GM12878 (cell line): Measurements from ENCODE around the gene SERTAD2. TPM values are rescaled to one million over a fixed set of nuclear protein-coding genes. Genes with fewer than 3 reads are reported as not detected.

ENCODE experiments used
- ATAC-seq: fragments of 200-7000 bp; cut with Tn5 transposase; 3 replicates; pipeline ENCODE4 v1.9.1; 2020; ENCODE audit warnings: mild to moderate bottlenecking, moderate library complexity
- BruUV-seq: library from RNA; stranded (reverse); fragments of 400-500 nt; replicated peaks from 2 replicates; lab custom pipeline; 2021; lab: Mats Ljungman, UMichigan
- CTCF ChIA-PET: fragments of 300-600 bp; sonication (Branson Sonifier 250); formaldehyde crosslinking; extraction: SDS; loops from one replicate; lab custom pipeline; 2021; ENCODE audit warnings: inconsistent platforms; lab: Yijun Ruan, JAX
- POLR2A ChIA-PET: fragments of 350-600 bp; formaldehyde crosslinking; extraction: SDS; loops from one replicate; lab custom pipeline; 2021; ENCODE audit warnings: inconsistent platforms; lab: Charles Lee
- RAD21 ChIA-PET: fragments of 300-600 bp; sonication (Branson Sonifier 250); formaldehyde crosslinking; loops from one replicate; lab custom pipeline; 2023; ENCODE audit warnings: antibody characterized with exemption; ENCODE audit not compliant: unreplicated experiment; lab: Charles Lee
- SMC1A ChIA-PET: fragments of 300-600 bp; sonication (Branson Sonifier 250); formaldehyde crosslinking; loops from one replicate; lab custom pipeline; 2023; ENCODE audit not compliant: unreplicated experiment, uncharacterized antibody; lab: Charles Lee
- DNase-seq: peaks from one replicate; pipeline ENCODE4 v3.0.0-alpha.2; 2011; ENCODE audit warnings: low read depth, low spot score
- FAIRE-seq: peaks from 3 replicates; lab custom pipeline; 2011; peaks lifted over from hg19 to GRCh38; lab: Jason Lieb, UNC
- H2AFZ ChIP-seq: 2 replicates; pipeline ENCODE4 v1.6.0; 2011; ENCODE audit warnings: low read depth, low read length, control low read depth; ENCODE audit not compliant: control insufficient read depth
- H3K27ac ChIP-seq: 2 replicates; pipeline ENCODE4 v1.5.1; 2011; ENCODE audit warnings: control low read depth; ENCODE audit not compliant: control insufficient read depth, insufficient read depth
- H3K27me3 ChIP-seq, 2 experiments: replicated peaks in 1 of 2; 2 replicates each; pipeline versions ENCODE4 v1.6.0 to v1.6.1; 2011; ENCODE audit warnings: low read length in 1 of 2; ENCODE audit not compliant: control insufficient read depth in 2 of 2, insufficient read depth in 2 of 2
- H3K36me3 ChIP-seq, 2 experiments: 2 replicates each; pipeline ENCODE4 v1.5.1; 2011; ENCODE audit warnings: low read length in 1 of 2; ENCODE audit not compliant: control insufficient read depth in 2 of 2, insufficient read depth in 2 of 2
- H3K4me1 ChIP-seq: 2 replicates; pipeline ENCODE4 v1.6.1; 2011; ENCODE audit warnings: mild to moderate bottlenecking, low read length, moderate library complexity, mixed read lengths; ENCODE audit not compliant: control insufficient read depth, insufficient read depth
- H3K4me2 ChIP-seq: 2 replicates; pipeline ENCODE4 v1.6.0; 2011; ENCODE audit warnings: control low read depth; ENCODE audit not compliant: control insufficient read depth, insufficient read depth
- H3K4me3 ChIP-seq: fragments of 200-600 bp; sonication (generic); 2 replicates; pipeline ENCODE4 v1.5.1; 2016
- H3K79me2 ChIP-seq: 2 replicates; pipeline ENCODE4 v1.6.0; 2011; ENCODE audit warnings: low read length; ENCODE audit not compliant: control insufficient read depth, insufficient read depth
- H3K9ac ChIP-seq: 2 replicates; pipeline ENCODE4 v1.8.0; 2011; ENCODE audit warnings: low read length, control low read depth, mixed read lengths; ENCODE audit not compliant: control insufficient read depth, insufficient read depth
- H3K9me3 ChIP-seq: replicated peaks from 3 replicates; pipeline ENCODE4 v1.5.1; 2011; ENCODE audit warnings: mild to moderate bottlenecking, low read length; ENCODE audit not compliant: control insufficient read depth, insufficient read depth
- H4K20me1 ChIP-seq: 2 replicates; pipeline ENCODE4 v1.6.0; 2011; ENCODE audit not compliant: control insufficient read depth, insufficient read depth
- ATF2 ChIP-seq: IDR thresholded peaks from 2 replicates; pipeline ENCODE4 v1.6.1; 2012; ENCODE audit warnings: low read length, inconsistent platforms
- CEBPB ChIP-seq, 2 experiments: fragments of 150-350 bp in 1 of 2; IDR thresholded peaks; 2 replicates each; pipeline ENCODE4 v1.6.1; 2012 to 2014; ENCODE audit warnings: low read depth in 2 of 2, low read length in 2 of 2, borderline replicate concordance in 1 of 2, inconsistent platforms in 1 of 2
- HDGF ChIP-seq: fragments of 450-650 bp; IDR thresholded peaks from 2 replicates; pipeline ENCODE4 v1.6.1; 2016; ENCODE audit warnings: antibody characterized with exemption
- MYB ChIP-seq: fragments of 150-350 bp; IDR thresholded peaks from 2 replicates; pipeline ENCODE4 v1.6.1; 2014; ENCODE audit warnings: mild to moderate bottlenecking, low read depth, low read length, borderline replicate concordance
- PKNOX1 ChIP-seq: fragments of 450-650 bp; IDR thresholded peaks from 2 replicates; pipeline ENCODE4 v1.6.1; 2016; ENCODE audit warnings: mild to moderate bottlenecking
- SP1 ChIP-seq: IDR thresholded peaks from one replicate; pipeline ENCODE4 v1.6.1; 2011; ENCODE audit warnings: low read depth, low read length
- WGBS: methylation state at CpG from one replicate; pipeline ENCODE4 v1.1.6; 2016; ENCODE audit warnings: low lambda C conversion rate; ENCODE audit not compliant: insufficient replicate concordance, insufficient coverage; ENCODE audit errors: missing lambda C conversion rate; 5-methylcytosine and 5-hydroxymethylcytosine counted together
- in situ Hi-C: fragments of 300-500 bp; cut with MboI; formaldehyde crosslinking; loops from 9 replicates; pipeline ENCODE4 v1.14.3; 2018; ENCODE audit warnings: mixed read lengths
- intact Hi-C: fragments of 100-400 bp; cut with micrococcal nuclease; formaldehyde crosslinking; loops from one replicate; pipeline ENCODE4 v1.14.2; 2022; ENCODE audit not compliant: unreplicated experiment
- polyA plus RNA-seq, 11 experiments: library from polyadenylated mRNA; depleted of rRNA in 4 of 11; unstranded in 6 of 11; stranded (reverse) in 5 of 11; fragments of >200 nt; fragmentation: Nextera tagmentation in 4 of 11; fragmentation: Illumina TruSeq in 1 of 11; extraction: Ambion mirVana in 4 of 11; extraction: Trizol in 1 of 11; gene quantifications; 1 replicate in 1 of 11; 2 replicates in 10 of 11; pipeline versions ENCODE4 v1.2.1 to v1.2.3, GENCODE V29; 2011 to 2016; ENCODE audit warnings: inconsistent platforms in 2 of 11, missing spikeins in 2 of 11, low read depth in 1 of 11
- total RNA-seq, 4 experiments: library from RNA; depleted of rRNA in 3 of 4; stranded (reverse); fragments of >200 nt in 3 of 4; fragmentation: Illumina TruSeq in 1 of 4; extraction: Trizol in 1 of 4; gene quantifications; 2 replicates each; pipeline versions ENCODE4 v1.2.1 to v1.2.3, GENCODE V29; 2013 to 2021

SERTAD2 gene
- total and polyA plus RNA-seq, 10 of the 15 experiments (the other 5 are each of a cell fraction or from before 2014, with no cell fraction given), result 7.9 to 28.7 (median 20.1) TPM

- Histone ChIP-seq H3K4me2 (peak overlapping the region; percentile 98), H3K4me1 (peaks cover 78% of the 10 kb centered on the region), H3K27ac (peak overlapping the region; percentile 95), H3K79me2 (peaks cover 97% of the 10 kb centered on the region), H3K9me3 (no peaks in the 10 kb centered on the region), H3K9ac (peak overlapping the region; percentile 67), H3K4me3 (peak overlapping the region; percentile 56; the same call in 1 of the 2 replicates), H3K27me3 (no peaks in the 10 kb centered on the region), H2AFZ (no peak overlapping the region), H3K36me3 (peaks cover 21% of the 10 kb centered on the region in 2 experiments), H4K20me1 (no peaks in the 10 kb centered on the region)
- ChIA-PET CTCF (interaction anchor here (0.9 to 3.1 kb wide), 12 partner anchors 8 to 308 kb away, joined by 3 to 18 read pairs (median 4); partner anchors contain the start of gene AFTPH), SMC1A (interaction anchor here (0.9 to 33.0 kb wide), 7 partner anchors 10 to 100 kb away, joined by 3 to 945 read pairs (median 18); partner anchors contain the start of gene SERTAD2), RAD21 (interaction anchor here (0.9 to 4.8 kb wide), 6 partner anchors 12 to 230 kb away, joined by 3 to 36 read pairs (median 4); no protein-coding TSS in a partner anchor), POLR2A (interaction anchor here (1.4 to 10.0 kb wide), 3 partner anchors 14 to 56 kb away, joined by 3 to 131 read pairs (median 6); partner anchors contain the start of gene SERTAD2)
- FAIRE-seq (peak; percentile 41), ATAC-seq (no peak), DNase-seq (no peak)
- no TSS peak for BruUV-seq
- in situ Hi-C loops, result no loop called here
- TF ChIP-seq CEBPB (IDR thresholded peaks at IDR 0.05; ENCODE audit: borderline replicate concordance in 1 of 2, low read depth in 2 of 2, low read length in 2 of 2), result no peak
- peak; percentile 74 for TF ChIP-seq PKNOX1
- intact Hi-C loops, result no loop called here
- WGBS, result 11% methylated on average over 4 of the region's 4 CpGs
These were observed 15.1 kb downstream of the SERTAD2 start for GRCh38 chr2:64638502-64639120.

DNA sequence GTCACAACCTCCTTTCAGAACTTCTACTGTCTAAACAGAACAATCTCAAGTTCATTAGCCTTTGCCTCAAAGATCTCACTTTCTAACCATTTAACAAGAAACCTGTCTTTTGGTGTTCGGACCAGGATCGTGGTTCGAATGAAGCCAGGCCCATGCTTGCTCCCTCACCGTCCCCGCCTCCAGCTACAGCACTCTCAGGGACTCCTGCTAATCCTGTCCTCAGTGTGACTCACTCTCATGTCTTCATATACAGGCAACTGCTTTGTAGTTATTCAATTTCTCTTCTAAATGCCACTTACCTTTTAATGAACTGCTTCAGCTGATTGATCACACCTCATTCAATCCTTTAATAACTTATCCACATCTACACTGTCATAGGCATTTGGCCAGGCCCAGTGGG lies 15.8 kb downstream of the SERTAD2 start:
- ATAC-seq (no peak), FAIRE-seq (peak; percentile 83), DNase-seq (no peak)
- intact Hi-C loops (loop anchor here (2.0 kb wide), 1 partner anchor 113 kb away; the partner anchor contains the start of gene AFTPH), in situ Hi-C loops (no loop called here)
- no TSS peak for BruUV-seq
- TF ChIP-seq SP1, result no peak
- TF ChIP-seq HDGF, result no peak
- no peak for TF ChIP-seq MYB
- TF ChIP-seq ATF2, result no peak
- H3K4me2 ChIP-seq, result peak overlapping the region; percentile 98
- SMC1A ChIA-PET, result interaction anchor here (0.7 to 33.0 kb wide), 12 partner anchors 11 to 306 kb away, joined by 3 to 945 read pairs (median 5); partner anchors contain the start of gene SERTAD2
- CTCF ChIA-PET, result interaction anchor here (1.2 to 4.3 kb wide), 5 partner anchors 8 to 115 kb away, joined by 3 to 27 read pairs (median 10); no protein-coding TSS in a partner anchor
- H3K79me2 ChIP-seq, result peaks cover 95% of the 10 kb centered on the region
- WGBS, result 55% methylated on average over 5 of the region's 5 CpGs
- H3K9ac ChIP-seq, result peak overlapping the region; percentile 67
- H3K4me3 ChIP-seq, result peak overlapping the region; percentile 56
- RAD21 ChIA-PET, result interaction anchor here (0.9 to 4.8 kb wide), 6 partner anchors 12 to 162 kb away, joined by 3 to 36 read pairs (median 3); no protein-coding TSS in a partner anchor
- no peaks in the 10 kb centered on the region for H3K9me3 ChIP-seq
- H3K36me3 ChIP-seq, result peaks cover 24% of the 10 kb centered on the region in 2 experiments
- no peak overlapping the region for H2AFZ ChIP-seq
- peaks cover 73% of the 10 kb centered on the region for H3K4me1 ChIP-seq
- no peaks in the 10 kb centered on the region for H4K20me1 ChIP-seq
- H3K27me3 ChIP-seq, result no peaks in the 10 kb centered on the region
- peak overlapping the region; percentile 95 for H3K27ac ChIP-seq
- POLR2A ChIA-PET, result interaction anchor here (1.4 to 10.0 kb wide), 3 partner anchors 14 to 55 kb away, joined by 3 to 131 read pairs (median 6); partner anchors contain the start of gene SERTAD2
